ENCODE measurements around the gene GCN1. TPM values are rescaled to one million over a fixed set of nuclear protein-coding genes. Genes with fewer than 3 reads are reported as not detected.

The GCN1 gene
- polyA plus RNA-seq, 1 donor (not counting 4 experiments of a cell fraction or from before 2014, with no cell fraction given) = 34.1 TPM

DNA sequence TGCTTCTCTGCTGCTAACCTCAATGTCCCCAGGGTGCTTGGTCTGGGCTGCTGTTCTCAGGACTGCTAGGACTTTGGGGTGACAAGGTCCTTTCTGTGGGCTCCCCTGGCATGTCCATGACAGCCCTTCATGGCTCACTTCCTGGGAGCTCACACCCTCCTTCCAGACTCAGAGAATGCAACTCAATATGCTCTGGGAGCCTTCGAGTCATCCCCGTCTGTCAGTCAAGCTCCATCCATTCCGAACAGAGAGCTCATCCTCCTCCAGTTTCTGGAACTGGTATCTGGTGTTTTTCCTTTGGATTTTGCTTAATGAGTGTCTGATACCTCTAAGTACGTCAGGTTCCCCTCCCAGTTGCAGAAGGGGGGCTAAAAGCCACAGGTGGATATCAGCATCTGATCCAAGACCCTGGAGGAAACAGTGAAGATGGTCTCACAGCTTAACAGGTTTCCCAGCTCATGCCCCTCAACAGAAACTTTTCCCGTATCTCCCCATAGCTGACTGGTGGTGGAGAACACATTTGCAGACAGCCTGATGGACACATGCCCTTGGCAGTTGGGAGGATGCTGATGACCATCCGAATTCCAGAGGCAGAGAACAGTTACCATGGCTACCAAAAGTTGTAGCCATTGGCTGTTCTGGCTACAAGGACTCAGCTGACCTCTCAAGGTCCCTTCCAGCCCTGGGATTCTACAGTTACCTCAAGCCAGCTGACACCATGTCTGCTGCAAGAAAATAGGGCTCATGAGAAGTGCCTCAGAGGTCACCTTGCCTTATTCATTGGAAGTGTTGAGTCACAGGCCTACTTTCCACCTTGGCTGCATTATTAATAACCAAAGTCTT, 68.5 kb downstream of the GCN1 start:
- dilution Hi-C loops (cut with MboI; ENCODE audit: extremely low pct_ligation_motif_present, low sequenced_read_pairs) = no loop called here
- no peak overlapping the region for H3K4me3 ChIP-seq (ENCODE audit: control insufficient read depth in 2 of 3, extremely low read depth in 1 of 3, insufficient read depth in 2 of 3, low read depth in 1 of 3, low read length in 3 of 3)
- no peaks in the 10 kb centered on the region for H3K27me3 ChIP-seq (ENCODE audit: control insufficient read depth, extremely low read depth, insufficient read depth, low read length)
- H3K4me2 ChIP-seq (ENCODE audit: control insufficient read depth, extremely low read depth, insufficient read depth, low read depth, low read length) = no peak overlapping the region
- no peaks in the 10 kb centered on the region for H3K4me1 ChIP-seq (ENCODE audit: control insufficient read depth, extremely low read depth, insufficient read depth, low read length)
- FAIRE-seq = no peak
- H3K9me3 ChIP-seq (ENCODE audit: control insufficient read depth, low read depth, low read length) = no peaks in the 10 kb centered on the region
- no peak for TF ChIP-seq EZH2 (IDR thresholded peaks at IDR 0.05; ENCODE audit: low read length)
- TF ChIP-seq, protein P1, sequence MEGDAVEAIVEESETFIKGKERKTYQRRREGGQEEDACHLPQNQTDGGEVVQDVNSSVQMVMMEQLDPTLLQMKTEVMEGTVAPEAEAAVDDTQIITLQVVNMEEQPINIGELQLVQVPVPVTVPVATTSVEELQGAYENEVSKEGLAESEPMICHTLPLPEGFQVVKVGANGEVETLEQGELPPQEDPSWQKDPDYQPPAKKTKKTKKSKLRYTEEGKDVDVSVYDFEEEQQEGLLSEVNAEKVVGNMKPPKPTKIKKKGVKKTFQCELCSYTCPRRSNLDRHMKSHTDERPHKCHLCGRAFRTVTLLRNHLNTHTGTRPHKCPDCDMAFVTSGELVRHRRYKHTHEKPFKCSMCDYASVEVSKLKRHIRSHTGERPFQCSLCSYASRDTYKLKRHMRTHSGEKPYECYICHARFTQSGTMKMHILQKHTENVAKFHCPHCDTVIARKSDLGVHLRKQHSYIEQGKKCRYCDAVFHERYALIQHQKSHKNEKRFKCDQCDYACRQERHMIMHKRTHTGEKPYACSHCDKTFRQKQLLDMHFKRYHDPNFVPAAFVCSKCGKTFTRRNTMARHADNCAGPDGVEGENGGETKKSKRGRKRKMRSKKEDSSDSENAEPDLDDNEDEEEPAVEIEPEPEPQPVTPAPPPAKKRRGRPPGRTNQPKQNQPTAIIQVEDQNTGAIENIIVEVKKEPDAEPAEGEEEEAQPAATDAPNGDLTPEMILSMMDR (optimal IDR thresholded peaks at IDR 0.05 in 1 of 3, IDR thresholded peaks at IDR 0.05 in 1 of 3, conservative IDR thresholded peaks at IDR 0.05 in 1 of 3; ENCODE audit: extremely low read depth in 1 of 3, insufficient read depth in 2 of 3, low read length in 3 of 3) = no peak
- H4K20me1 ChIP-seq (ENCODE audit: control insufficient read depth, extremely low read depth, insufficient read depth, low read length) = no peaks in the 10 kb centered on the region
- H3K36me3 ChIP-seq (ENCODE audit: control insufficient read depth in 2 of 2, extremely low read depth in 1 of 2, insufficient read depth in 2 of 2, low read length in 2 of 2) = peaks cover 25 to 37% of the 10 kb centered on the region in 2 experiments
- no peaks in the 10 kb centered on the region for H3K9me1 ChIP-seq (ENCODE audit: control insufficient read depth, extremely low read depth, insufficient read depth, low read length)
- no peaks in the 10 kb centered on the region for H3K79me2 ChIP-seq (ENCODE audit: control insufficient read depth, insufficient read depth, low read length)
- H3K9ac ChIP-seq (ENCODE audit: control insufficient read depth, extremely low read depth, insufficient read depth, low read length) = no peak overlapping the region
- H2AFZ ChIP-seq (ENCODE audit: control insufficient read depth, low read length) = no peak overlapping the region
- no peak for DNase-seq (ENCODE audit: low read depth, low spot score)
- no peak overlapping the region for H3K27ac ChIP-seq (ENCODE audit: control insufficient read depth, insufficient read depth, low read length)

DNA sequence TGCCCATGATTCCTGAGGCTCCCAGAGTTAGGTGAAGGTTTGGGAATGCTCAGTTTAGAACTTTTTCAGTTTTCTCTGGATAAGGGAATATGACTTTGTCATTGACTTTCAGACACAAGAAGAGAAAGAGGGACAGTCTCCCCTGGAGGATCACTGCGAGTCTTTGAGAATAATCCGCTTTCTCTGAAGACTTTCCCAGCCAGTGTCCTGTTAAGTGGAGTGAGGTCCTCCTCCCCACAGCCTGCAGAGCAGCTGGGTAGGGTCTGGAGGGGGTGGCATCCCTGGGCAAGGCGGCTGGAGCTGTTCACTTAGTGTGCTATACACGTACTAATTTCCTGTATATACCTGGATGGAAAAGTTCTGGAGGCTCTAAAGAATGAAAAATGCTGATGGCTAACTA, 69.5 kb downstream of the GCN1 start:
- Histone ChIP-seq H3K4me1 (ENCODE audit: control insufficient read depth, extremely low read depth, insufficient read depth, low read length) (no peaks in the 10 kb centered on the region), H3K27me3 (ENCODE audit: control insufficient read depth, extremely low read depth, insufficient read depth, low read length) (no peaks in the 10 kb centered on the region), H4K20me1 (ENCODE audit: control insufficient read depth, extremely low read depth, insufficient read depth, low read length) (no peaks in the 10 kb centered on the region), H3K9me1 (ENCODE audit: control insufficient read depth, extremely low read depth, insufficient read depth, low read length) (no peaks in the 10 kb centered on the region), H3K4me3 (ENCODE audit: control insufficient read depth in 2 of 3, extremely low read depth in 1 of 3, insufficient read depth in 2 of 3, low read depth in 1 of 3, low read length in 3 of 3) (no peak overlapping the region), H3K36me3 (ENCODE audit: control insufficient read depth in 2 of 2, extremely low read depth in 1 of 2, insufficient read depth in 2 of 2, low read length in 2 of 2) (peaks cover 17 to 27% of the 10 kb centered on the region in 2 experiments), H3K27ac (ENCODE audit: control insufficient read depth, insufficient read depth, low read length) (no peak overlapping the region), H3K79me2 (ENCODE audit: control insufficient read depth, insufficient read depth, low read length) (no peaks in the 10 kb centered on the region), H3K4me2 (ENCODE audit: control insufficient read depth, extremely low read depth, insufficient read depth, low read depth, low read length) (no peak overlapping the region), H3K9me3 (ENCODE audit: control insufficient read depth, low read depth, low read length) (no peaks in the 10 kb centered on the region), H3K9ac (ENCODE audit: control insufficient read depth, extremely low read depth, insufficient read depth, low read length) (no peak overlapping the region), H2AFZ (ENCODE audit: control insufficient read depth, low read length) (no peak overlapping the region)
- FAIRE-seq = no peak
- dilution Hi-C loops (cut with MboI; ENCODE audit: extremely low pct_ligation_motif_present, low sequenced_read_pairs) = no loop called here
- no peak for DNase-seq (ENCODE audit: low read depth, low spot score)
- no peak for TF ChIP-seq EZH2 (IDR thresholded peaks at IDR 0.05; ENCODE audit: low read length)
- TF ChIP-seq, protein P1 (optimal IDR thresholded peaks at IDR 0.05 in 1 of 3, IDR thresholded peaks at IDR 0.05 in 1 of 3, conservative IDR thresholded peaks at IDR 0.05 in 1 of 3; ENCODE audit: extremely low read depth in 1 of 3, insufficient read depth in 2 of 3, low read length in 3 of 3) = no peak
